Renal pelvis (tissue), 4 donors: Measurements from ENCODE around the gene ZNF146. TPM values are rescaled to one million over a fixed set of nuclear protein-coding genes. Genes with fewer than 3 reads are reported as not detected.
"Not testable (repeated sequence)": the region's sequence is repeated elsewhere in the genome, so short reads cannot be mapped to it uniquely, and the experiment has no call there.

Source experiments
- DNase-seq: peaks from one replicate; pipeline ENCODE4 v3.0.0-alpha.2; 2013
- polyA plus RNA-seq, 3 donors: library from polyadenylated mRNA; unstranded; fragments of 120-200 nt; gene quantifications; one replicate each; pipeline ENCODE4 v1.2.1, GENCODE V29; 2013; ENCODE audit not compliant: insufficient read length in 3 of 3

ZNF146 gene
- polyA plus RNA-seq, 3 donors = 114 to 132 (median 127) TPM

DNA sequence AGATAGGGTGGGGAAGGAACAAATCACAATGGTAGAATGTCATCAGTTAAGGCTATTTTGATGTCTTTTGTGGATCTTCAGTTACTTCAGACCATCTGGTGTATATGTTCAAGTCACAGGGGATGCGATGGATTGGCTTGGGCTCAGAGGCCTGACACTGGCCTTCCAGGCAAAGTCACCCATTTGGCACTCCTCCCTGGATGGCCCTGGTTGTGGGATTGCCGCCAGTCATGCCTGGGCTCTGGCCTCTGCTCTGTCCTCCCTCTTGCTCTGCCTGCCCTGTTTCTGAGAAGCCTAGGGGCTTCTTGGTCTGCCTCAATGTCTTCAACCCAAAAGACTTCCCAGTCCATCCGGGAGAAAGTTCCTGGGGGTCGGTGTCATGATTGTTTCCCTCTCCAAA, 50.2 kb downstream of the ZNF146 start:
- no peak for DNase-seq

GRCh38 chr19:36265856-36266374, 51.0 kb downstream of the ZNF146 start:
- no peak for DNase-seq

- no peak for DNase-seq
Observed at GRCh38 chr19:36266375-36266961, 51.6 kb downstream of the ZNF146 start.

- DNase-seq = no peak
Observed at GRCh38 chr19:36267061-36267845, 52.3 kb downstream of the ZNF146 start.

GRCh38 chr19:36268081-36268480, 53.2 kb downstream of the ZNF146 start:
- not testable (repeated sequence) for DNase-seq

DNA sequence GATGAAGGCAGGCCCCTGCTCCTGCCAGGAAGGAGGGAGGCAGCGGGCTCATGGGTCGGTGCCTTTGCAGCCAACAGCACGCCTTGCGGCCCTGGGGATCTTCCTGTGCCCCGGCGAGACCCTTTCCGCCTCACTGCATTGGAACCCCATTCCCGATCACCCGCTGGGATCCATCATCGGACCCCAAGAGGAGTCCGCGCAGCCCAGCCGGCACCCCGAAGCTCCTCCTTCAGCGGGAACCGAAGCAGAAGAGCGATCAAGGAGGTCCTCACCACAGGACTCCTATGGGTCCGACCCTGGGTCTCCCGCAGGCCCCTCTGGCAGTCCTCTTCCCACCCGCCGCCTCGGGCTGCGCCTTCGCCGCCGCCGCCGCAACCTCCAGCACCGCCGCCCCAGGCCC, 53.7 kb downstream of the ZNF146 start:
- not testable (repeated sequence) for DNase-seq

GRCh38 chr19:36269295-36269694, 54.4 kb downstream of the ZNF146 start:
- not testable (repeated sequence) for DNase-seq

Other genes starting within 250 kb of the ZNF146 start
- 10 to 100 TPM; 15.5 to 18.8 (median 17.4) TPM for gene SDHAF1, start 219.9 kb upstream of the ZNF146 start, polyA plus RNA-seq
- 10 to 100 TPM; 13.2 to 17.5 (median 15.5) TPM for gene SYNE4, start 206.3 kb upstream of the ZNF146 start, polyA plus RNA-seq
- 10 to 100 TPM; 17.6 to 19.3 (median 18.8) TPM for gene ALKBH6, start 200.9 kb upstream of the ZNF146 start, polyA plus RNA-seq
- gene CLIP3, start 182.2 kb upstream of the ZNF146 start, polyA plus RNA-seq = 10 to 100 TPM; 51.3 to 60.9 (median 53.5) TPM
- 10 to 100 TPM; 14.0 to 16.5 (median 15.6) TPM for gene THAP8, start 160.8 kb upstream of the ZNF146 start, polyA plus RNA-seq
- 1 to 10 TPM; 4.9 to 6.8 (median 5.4) TPM for gene WDR62, start 160.2 kb upstream of the ZNF146 start, polyA plus RNA-seq
- under 1 TPM in 1 of 3 donors, not detected in 2; 0.26 TPM for gene OVOL3, start 104.0 kb upstream of the ZNF146 start, polyA plus RNA-seq
- 10 to 100 TPM; 53.4 to 61.7 (median 55.5) TPM for gene POLR2I, start 100.2 kb upstream of the ZNF146 start, polyA plus RNA-seq
- gene TBCB, start 99.6 kb upstream of the ZNF146 start, polyA plus RNA-seq = 100 to 1,000 TPM; 110 to 149 (median 133) TPM
- gene CAPNS1, start 75.0 kb upstream of the ZNF146 start, polyA plus RNA-seq = 100 to 1,000 TPM; 562 to 644 (median 592) TPM
- 10 to 100 TPM; 21.8 to 34.1 (median 24.4) TPM for gene COX7A1, start 62.7 kb upstream of the ZNF146 start, polyA plus RNA-seq
- 1 to 10 TPM; 5.8 to 8.5 (median 8.5) TPM for gene ZNF565, start 441 bp upstream of the ZNF146 start, polyA plus RNA-seq
- gene ZFP14, start 164.1 kb downstream of the ZNF146 start, polyA plus RNA-seq = 10 to 100 TPM; 11.0 to 16.6 (median 14.3) TPM
- gene ZFP82, start 203.5 kb downstream of the ZNF146 start, polyA plus RNA-seq = 10 to 100 TPM; 11.8 to 13.6 (median 13.5) TPM